ENCODE data around the gene BEST2.

- TF ChIP-seq CTCF (IDR thresholded peaks at IDR 0.05) (peak; percentile 11 to 59 (median 36)), POLR2A (IDR thresholded peaks at IDR 0.05) (no peak)
Measured at GRCh38 chr19:12773571-12773970, 22.0 kb downstream of the BEST2 start.

Measured in heart left ventricle (tissue), 13 donors.